SH-SY5Y (cell line): ENCODE data around the gene SNAP91.

Experiments
- GATA2 ChIP-seq: IDR thresholded peaks from 2 replicates; pipeline ENCODE4 v1.6.1; 2011; ENCODE audit warnings: mild to moderate bottlenecking, low read depth, low read length
- GATA3 ChIP-seq: IDR thresholded peaks from 2 replicates; pipeline ENCODE4 v1.6.1; 2011; ENCODE audit warnings: low read depth, mild to moderate bottlenecking, low read length, moderate library complexity

DNA sequence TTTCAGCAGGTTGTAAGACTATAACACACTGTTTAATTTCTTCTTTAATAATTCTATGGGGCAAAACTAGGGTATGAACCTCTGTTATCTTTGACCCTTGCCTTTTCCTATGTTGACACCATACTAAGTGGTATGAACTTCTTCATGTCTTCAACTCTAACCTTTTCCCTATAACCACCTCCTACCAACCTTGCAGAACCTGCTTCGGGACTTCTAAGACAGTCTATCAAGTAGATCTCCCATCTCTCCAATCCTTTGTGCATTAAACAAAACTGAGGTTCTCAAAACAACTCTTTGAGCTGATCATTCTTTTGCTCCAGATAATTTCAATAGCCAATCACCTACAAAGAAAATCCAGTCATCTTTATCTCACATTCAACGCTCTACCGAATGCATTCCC lies 23.4 kb downstream of the SNAP91 start:
- TF ChIP-seq GATA2 (no peak), GATA3 (no peak)
